Hematopoietic multipotent progenitor cell treated with erythropoietin and hydrocortisone succinate and interleukin-3 and kit ligand, for 8 days (in vitro differentiated cells): ENCODE results near the gene PIBF1.
"Not testable (repeated sequence)": the region's sequence is repeated elsewhere in the genome, so short reads cannot be mapped to it uniquely, and the experiment has no call there.

ENCODE experiments used
- DNase-seq: peaks from one replicate; pipeline ENCODE4 v3.0.0-alpha.2; 2015

PIBF1 gene

DNA sequence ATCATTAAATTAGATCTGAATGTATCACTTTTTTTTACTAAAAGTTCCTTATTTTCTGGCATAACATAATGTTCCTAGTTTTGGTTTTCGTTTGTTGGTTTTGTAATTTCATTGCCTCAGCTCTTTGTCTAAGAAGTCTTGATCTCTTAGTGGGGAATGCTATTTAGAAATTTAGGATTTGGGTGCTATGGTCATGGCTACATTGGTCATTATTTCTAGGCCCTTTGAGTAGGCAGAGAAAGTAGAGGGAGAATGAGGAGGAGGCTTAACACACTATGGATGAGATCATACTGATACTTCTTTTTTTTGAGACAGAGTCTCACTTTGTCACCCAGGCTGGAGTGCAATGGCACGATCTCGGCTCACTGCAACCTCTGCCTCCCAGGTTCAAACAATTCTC lies 41.8 kb downstream of the PIBF1 start:
- no peak for DNase-seq

- no peak for DNase-seq
Observed at GRCh38 chr13:72834601-72835000, 52.7 kb downstream of the PIBF1 start.

DNA sequence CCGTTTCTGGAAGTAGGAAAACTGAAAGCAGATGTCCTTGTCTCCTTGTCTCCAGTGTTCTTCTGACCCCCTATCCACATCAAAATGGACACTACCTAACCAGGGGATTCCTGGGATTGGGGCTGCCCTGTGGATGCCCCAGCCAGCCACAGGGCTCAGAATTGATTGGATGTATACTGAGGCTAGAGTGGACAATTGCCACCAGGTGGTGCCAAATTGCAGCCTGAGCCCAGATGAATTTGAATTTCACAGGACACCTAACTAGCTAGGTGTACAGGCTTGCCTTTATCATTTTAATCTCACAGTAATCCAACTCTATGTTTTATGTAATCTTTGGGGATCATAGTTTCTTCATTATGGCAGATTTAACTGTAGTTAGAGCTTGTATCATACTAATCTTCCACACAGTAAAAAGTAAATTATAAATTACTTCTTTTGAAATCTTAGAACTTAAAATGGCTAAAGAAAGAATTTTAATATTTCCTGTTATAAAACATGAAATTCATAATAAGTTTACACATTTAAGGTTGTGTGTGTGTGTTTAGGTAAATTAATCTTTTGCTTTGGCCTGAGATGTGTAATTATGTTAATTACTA lies 58.0 kb downstream of the PIBF1 start:
- peak; percentile 68 for DNase-seq

GRCh38 chr13:72842991-72843390 lies 61.1 kb downstream of the PIBF1 start:
- DNase-seq: no peak

- not testable (repeated sequence) for DNase-seq
Observed at GRCh38 chr13:72845148-72845547, 63.2 kb downstream of the PIBF1 start.

GRCh38 chr13:72849571-72849970 lies 67.6 kb downstream of the PIBF1 start:
- DNase-seq: no peak

DNA sequence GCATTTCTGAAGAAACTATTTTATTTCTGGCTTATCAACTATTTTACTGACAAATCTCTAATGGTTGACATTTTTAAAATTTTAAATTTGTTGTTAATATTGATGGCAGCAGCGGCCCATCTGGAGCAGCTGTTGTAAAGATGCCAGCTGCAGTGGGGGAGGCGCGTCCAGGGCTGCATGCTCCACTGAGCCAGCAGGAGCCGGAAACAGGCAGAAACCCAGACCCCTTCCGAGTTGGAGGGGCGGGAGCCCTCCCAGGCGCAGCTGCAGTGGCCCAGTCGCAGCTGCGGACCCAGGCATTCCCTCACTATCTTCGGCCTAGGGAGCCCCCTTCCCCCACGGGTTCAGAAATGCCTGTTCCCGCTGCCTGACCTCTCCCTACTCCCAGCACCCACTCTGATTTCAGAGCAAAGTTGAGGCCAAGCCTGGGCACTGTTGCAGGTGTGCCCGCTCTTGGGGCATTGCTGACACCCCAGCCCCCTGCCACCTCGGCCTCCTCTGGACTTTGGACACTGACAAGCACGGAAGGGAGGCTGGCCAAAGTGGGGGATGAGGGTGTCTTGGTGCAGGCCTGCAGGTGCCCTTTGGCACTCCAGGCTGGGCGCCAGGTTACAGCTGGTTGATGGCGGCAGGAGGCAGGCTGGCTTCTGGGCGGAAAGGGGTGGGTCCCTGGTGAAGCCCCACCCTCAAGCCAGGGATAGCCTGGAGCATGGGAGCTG lies 69.2 kb downstream of the PIBF1 start:
- DNase-seq: no peak

DNA sequence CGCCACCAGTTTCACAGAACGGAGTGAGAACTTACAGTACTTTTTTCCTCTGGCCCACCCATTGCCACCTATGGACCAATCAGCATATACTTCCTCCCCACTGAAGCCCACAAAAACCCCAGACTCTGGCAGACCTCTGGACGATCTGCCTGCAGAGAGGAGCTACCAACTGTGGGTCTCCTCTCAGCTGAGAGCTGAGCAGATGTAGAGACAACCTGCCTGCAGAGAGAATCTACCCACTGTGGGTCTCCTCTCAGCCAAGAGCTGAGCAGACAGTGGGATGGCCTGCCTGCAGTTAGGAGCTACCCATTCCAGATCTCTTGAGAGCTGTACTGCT lies 69.7 kb downstream of the PIBF1 start:
- DNase-seq: no peak

GRCh38 chr13:72852207-72852606 lies 70.3 kb downstream of the PIBF1 start:
- DNase-seq: no peak

- DNase-seq: peak; percentile 32
Observed at GRCh38 chr13:72853000-72853399, 71.1 kb downstream of the PIBF1 start.

DNA sequence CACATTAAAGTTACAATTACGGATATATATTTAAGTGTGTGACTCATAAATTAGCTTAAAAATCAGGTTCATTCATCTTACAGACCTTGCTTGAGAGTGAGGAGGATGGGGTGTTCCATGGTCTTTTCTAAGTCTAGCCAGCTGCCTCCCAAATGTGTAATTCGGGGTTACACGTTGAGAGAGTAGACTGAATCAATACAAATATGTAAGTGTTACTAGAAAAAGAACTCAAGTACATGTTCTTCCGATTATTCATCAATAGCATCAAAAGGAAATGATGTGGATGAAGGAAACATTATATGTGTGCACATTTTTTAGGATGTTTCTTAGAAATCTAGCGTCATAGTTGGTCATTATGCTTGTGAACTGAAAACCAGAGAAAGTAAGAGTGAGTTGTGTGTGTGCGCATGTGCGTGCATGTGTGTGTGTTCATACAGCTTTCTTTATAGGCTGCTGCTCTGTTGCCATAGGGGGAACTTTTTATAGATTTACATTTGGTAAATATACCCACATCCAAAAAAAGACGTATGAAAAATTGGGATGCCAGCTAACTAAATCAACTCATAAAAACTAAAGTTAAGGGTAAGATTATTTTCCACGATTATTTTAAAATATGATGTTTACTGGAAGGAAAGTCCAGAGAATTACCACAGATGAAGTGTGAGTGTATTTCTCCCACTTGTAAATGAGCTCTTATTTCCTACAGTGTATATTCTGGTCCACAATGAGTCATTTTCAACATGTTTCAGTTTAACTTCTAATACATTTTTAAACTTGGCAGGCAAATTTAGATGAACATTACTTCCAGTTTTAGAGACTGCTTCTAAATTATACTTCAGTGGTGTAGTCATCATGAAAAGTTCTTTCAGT lies 82.4 kb downstream of the PIBF1 start:
- DNase-seq: no peak

DNA sequence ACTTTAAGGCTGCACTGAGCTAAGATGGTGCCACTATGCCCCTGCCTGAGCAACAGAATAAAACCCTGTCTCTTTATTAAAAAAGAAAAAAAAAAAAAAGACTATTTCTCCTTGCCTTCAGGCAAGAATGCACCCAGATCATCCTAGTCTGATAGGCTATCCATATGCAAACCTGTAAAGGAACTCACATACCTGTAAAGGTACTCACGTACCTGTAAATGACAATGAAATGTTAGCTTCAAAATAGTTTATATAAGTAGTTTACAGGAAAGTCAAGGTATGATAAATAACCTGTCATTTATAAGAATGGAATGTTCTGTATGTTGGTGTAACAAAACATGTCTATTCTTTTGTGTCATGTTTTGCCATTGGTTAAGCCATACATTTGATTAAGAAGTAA lies 86.3 kb downstream of the PIBF1 start:
- DNase-seq: no peak

- peak; percentile 14 for DNase-seq
Observed at GRCh38 chr13:72875233-72875632, 93.3 kb downstream of the PIBF1 start.

GRCh38 chr13:72884101-72884500 lies 102.2 kb downstream of the PIBF1 start:
- peak; percentile 92 for DNase-seq

DNA sequence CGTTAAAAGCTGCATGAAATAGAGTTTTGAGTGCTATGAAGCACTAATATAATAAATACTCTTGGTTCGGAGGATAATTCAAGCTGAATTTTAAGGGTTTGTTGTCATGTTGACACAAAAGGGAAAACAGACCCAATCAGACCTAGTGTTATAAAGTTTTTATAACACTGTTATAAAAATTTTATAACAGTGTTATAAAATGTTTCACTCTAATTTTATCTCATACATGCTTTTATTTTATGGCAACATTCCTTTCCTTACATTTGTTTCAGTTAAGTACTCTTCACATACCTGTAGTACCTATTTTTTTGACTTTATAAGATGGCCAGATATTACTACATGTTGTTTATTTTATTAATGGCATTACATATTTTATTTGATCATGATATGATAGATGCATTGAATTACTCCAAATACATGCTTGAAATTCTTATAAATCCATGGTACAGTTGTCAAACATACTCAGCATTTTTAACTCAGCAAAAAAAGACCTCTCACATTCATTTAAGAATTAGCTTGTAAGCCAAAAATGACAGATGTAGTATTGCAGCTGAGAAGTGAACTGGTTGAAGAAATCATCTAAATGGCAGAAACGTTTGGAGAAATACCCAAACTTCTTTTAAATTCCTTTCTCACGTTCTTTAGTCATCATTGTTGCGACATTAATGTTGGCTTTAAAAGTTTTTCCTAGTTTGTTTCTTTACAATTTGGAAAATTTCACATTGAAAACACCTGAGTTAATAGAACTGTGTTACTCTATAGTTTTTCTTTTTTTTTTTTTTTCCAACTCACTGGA lies 104.5 kb downstream of the PIBF1 start:
- no peak for DNase-seq

DNA sequence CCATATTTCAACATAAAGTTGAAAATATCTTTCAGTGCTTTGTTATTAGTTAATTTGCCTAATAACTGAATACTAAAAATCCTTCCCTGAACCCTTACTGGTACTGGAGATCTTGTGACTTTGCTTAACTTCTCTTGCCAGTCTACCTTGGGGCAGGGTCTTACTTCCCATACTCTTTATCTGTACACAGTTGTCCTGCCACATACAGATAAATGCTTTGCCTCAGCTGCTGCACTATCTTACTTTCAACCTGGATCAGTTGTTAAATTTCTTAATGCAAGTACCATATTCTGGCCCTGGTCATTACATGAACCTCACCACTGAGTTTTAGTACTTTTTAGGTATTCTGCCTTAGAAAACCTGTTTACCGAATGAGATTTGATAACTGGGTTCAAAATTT lies 107.6 kb downstream of the PIBF1 start:
- peak; percentile 93 for DNase-seq

GRCh38 chr13:72890546-72890945 lies 108.6 kb downstream of the PIBF1 start:
- DNase-seq: no peak

DNA sequence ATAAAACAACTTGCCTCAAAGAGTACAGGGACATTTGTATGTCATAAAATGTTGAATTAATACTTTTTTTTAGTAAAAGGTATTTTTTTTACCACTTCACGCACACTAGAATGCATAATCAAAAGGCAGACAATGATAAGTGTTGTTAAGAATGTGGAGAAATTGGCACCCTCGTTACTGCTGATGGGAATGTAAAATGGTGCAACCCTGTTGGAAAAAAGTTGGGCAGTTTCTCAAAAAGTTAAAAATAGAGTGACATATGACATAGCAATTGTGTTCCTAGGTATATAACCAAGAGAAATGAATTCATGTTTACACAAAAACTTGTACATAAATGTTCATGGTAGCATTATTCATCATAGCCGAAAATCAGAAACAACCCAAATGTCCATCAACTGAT lies 109.5 kb downstream of the PIBF1 start:
- no peak for DNase-seq

DNA sequence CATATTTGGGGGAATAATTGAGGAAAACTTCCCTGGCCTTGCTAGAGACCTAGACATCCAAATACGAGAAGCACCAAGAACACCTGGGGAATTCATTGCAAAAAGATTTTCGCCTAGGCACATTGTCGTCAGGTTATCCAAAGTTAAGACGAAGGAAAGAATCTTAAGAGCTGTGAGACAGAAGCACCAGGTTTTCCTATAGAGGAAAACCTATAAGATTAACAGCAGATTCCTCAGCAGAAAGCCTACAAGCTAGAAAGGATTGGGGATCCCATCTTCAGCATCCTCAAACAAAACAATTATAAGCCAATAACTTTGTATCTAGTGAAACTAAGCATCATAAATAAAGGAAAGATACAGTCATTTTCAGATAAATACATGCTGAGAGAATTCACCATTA lies 114.9 kb downstream of the PIBF1 start:
- no peak for DNase-seq

DNA sequence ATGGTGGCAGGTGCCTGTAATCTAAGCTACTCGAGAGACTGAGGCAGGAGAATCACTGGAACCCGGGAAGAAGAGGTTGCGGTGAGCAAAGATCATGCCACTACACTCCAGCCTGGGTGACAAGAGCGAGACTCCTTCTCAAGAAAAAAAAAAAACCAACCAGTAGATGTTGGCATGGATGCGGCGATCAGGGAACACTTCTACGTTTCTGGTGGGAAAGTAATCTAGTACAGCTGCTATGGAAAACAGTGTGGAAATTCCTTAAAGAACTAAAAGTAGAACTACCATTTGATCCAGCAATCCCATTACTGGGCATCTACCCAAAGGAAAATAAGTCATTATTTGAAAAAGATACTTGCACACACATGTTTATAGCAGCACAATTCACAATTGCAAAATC lies 119.6 kb downstream of the PIBF1 start:
- not testable (repeated sequence) for DNase-seq

GRCh38 chr13:72908416-72908815 lies 126.5 kb downstream of the PIBF1 start:
- DNase-seq: no peak

DNA sequence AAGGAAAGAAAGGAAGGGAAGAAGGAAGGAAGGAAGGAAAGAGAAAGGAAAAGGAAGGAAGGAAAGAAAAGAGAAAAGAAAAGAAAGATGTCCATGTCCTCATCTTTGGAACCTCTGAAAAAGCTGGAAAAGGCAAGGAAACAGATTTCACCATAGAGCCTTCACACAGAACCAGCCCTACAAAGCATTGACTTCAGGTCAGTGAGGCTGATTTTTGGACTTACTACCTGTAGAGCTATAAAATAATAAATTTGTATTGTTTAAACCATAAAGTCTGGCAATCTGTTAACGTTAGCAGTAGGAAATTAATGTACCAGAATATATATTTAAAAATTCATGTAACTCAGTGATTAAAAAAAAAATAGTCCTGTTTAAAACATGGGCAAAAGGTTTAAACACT lies 130.0 kb downstream of the PIBF1 start:
- no peak for DNase-seq

- DNase-seq: no peak
Observed at GRCh38 chr13:72920097-72920496, 138.2 kb downstream of the PIBF1 start.
